NOMO-1 treated with dmso at 0.1 percent for 144 hours (cell line): ENCODE data around the gene PHYKPL.
A peak's percentile ranks its signal among the peaks of the same experiment; 100 is the strongest.

Source experiments
- DNase-seq: peaks from one replicate; lab custom pipeline; 2025; ENCODE audit not compliant: unreplicated experiment; lab: John Stamatoyannopoulos, UW

PHYKPL gene

DNA sequence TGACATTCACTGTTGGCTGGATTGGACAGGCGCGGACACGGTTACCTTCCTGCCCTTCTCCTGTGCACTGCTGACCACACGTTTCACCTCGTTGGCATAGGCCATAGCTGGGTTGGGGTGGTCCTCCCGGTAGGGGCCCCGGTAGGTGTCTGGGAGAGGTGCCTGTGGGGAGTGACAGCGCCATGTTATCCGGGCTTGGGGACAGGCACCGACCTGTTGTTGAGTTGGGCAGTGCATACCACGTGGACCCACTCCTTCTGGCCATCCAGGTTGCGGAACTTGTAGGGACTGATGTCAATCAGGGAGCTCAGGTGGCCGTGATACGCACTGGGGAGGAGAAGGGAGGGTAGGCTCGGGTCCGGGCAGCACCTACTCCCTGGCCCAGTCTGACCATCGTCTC lies 8.2 kb downstream of the PHYKPL start:
- no peak for DNase-seq

DNA sequence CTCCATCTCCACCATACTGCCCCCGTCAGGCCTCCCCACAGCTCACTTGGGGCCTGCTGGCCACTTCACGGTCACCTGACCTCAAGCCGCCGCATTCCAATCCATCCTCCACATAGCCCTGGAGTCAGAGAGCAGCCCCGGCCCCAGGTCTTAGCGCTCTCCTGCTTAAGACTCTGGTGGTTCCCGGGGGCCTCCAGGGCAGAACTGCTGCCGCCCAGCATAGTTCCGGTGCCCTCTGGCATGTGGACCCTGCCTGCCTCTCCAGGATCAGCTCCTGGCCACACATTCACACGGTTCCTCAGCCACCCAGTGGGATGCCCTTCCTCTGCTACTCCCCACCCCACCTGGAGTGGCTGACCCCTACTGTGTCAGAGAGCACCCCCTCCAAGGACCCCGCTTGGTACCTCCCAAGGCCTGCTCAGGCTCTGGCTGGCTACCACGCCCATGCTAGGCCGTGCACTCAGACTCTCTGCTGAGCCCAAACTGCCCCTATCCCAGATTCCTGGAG lies 8.7 kb downstream of the PHYKPL start:
- no peak for DNase-seq

DNA sequence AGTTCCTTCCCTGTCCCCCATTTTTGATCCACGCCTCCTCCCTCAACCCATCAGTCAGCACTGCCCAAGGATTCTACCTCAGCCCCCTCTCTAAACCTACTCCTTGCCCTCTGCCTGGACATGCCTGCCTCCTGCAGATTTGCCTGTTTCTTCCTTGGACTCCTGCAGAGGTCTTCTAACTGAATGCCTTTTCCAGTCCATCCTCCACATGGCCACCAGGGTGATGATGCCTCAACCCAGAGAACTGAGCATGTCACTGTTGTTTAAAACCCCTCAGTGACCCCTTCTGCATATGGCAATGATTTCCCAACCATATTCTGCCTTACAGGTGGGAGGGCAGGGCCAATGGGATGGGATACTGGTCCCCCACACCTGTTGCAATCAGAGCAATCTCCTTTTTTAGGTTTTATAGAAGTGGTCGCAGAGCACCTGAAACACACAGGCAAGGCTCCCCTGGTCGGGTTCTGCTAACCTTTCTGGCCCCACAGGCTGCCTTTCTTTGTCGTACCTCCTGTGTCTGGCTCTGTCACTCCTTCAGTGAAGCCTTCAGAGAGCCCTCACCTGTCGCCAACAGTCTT lies 9.3 kb downstream of the PHYKPL start:
- no peak for DNase-seq

DNA sequence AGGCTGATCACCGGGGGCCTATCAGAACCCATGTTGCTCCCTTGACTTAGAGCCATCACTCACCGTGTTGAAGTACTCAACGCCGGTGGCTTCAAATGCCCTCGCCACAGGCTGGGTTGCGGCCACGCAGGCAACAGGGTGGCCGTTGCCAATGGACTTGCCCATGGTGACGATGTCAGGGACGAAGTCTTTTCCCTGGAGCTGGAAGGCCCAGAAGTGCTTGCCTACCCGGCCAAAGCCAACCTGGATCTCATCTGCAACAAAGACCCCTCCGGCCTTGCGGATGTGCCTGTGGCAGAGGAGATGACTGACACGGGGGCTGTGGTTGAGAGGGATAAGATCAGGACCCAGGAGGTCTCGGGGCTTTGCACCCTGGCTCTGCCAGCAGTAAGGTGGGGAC lies 10.3 kb downstream of the PHYKPL start:
- no peak for DNase-seq

DNA sequence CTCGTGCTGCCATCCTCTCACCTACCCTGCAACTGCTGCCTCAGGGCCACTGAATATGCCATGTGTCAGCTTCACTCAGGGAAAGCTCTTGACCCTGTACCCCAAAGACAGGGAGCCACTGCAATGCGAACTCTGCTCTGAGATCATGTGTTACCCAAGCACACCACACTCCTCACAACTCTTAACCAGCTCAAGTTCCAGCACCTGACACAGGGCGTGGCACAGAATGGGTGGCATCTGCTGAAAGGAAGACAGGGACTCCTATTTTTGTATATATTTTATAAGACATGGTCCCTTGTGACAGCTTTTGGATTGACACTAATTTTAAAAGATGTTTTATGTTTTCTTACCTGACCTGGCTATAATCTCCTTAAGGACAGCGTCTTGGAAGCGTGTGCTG lies 10.7 kb downstream of the PHYKPL start:
- DNase-seq = no peak

DNA sequence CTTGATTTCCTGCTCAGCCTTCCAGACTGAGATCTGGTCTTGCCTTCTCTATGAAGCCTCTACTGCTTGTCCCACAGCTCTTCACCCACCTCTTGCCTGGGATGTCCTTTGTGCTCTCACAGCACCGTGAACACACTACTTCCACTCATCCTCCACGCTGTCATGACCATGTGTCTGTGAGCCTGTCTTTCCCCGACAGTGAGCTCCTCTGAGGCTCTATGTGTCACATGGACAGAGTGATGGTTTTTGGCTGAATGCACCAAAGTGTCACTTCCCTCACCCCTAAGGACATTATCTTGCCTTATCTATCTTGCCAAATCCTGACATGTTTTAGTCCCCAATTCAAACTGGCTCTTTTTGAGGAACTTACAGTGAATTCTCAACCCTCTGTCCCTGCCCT lies 11.3 kb downstream of the PHYKPL start:
- peak; percentile 21 for DNase-seq

DNA sequence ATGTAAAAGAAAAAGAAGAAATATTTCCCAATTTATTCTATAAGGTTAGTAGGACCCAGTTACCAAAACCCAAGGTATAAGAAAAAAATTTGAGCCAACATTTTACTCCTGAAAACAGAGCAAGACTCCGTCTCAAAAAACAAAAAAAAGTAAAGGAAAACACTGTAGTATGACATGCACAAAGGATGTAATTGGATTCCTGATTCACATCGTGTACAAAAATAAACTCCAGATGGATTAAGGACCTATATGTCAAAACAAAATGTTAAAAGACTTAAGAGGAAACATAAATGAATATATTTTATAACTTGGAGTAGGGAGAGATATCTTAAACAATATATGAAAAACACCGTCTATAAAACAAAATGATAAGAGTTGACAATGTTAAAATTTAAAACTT lies 13.8 kb downstream of the PHYKPL start:
- DNase-seq = no peak

DNA sequence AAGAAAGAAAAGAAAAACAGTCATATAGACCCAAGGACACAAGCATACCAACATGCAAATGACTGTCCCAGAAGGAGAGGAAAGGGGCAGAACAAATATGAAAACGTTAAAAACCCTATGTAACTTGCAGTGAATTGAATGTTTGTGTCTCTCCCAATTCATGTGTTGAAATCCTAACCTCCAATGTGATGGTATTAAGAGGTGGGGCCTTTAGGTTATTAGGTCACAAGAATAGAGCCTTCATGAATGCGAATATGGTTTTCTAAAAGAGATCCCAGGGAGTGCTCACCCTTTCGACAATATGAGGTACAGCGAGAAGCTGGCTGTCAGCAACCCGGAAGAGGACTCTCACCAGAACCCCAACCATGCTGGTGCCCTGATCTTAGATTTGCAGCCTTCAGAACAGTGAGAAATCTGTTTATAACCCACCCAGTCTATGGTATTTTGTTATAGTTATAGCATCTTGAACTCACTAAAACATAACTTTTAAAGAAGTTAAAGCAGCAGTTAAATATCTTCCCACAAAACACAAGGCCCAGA lies 14.3 kb downstream of the PHYKPL start:
- no peak for DNase-seq

DNA sequence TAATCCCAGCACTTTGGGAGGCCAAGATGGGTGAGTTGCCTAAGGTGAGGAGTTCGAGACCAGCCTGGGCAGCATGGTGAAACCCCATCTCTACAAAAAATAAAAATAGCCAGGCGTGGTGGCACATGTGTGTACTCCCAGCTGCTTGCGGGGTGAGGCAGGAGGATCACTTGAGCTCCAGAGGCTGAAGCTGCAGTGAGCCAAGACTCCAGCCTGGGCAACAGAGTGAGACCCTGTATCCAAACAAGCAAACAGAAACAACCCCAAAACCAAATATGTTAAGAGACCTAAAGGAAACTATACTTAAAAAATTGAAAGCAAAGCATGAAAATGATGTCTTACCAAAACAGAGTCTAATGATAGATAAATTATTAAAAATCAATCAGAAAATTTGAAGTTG lies 15.8 kb downstream of the PHYKPL start:
- no peak for DNase-seq

DNA sequence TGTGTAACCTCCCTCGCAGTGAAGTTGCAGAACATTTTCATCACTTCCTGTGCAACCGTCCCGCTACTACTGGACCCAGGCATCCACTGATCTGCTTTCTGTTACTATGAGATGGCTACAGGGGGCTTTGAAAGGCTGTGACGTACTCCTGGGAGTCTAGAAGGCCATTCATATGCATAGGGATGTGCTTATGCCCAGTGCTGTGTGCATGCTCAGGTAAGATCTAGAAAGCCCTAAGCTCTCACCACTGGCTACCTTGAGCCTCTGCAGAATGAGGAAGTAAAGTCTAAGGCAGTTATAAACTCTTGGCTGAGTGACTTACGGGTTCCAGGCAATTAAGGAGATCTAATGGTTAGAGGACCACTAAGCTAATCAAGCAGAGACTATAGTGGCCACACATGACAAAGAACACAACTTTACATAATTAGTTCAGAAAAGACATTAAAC lies 16.5 kb downstream of the PHYKPL start:
- DNase-seq = peak; percentile 83

DNA sequence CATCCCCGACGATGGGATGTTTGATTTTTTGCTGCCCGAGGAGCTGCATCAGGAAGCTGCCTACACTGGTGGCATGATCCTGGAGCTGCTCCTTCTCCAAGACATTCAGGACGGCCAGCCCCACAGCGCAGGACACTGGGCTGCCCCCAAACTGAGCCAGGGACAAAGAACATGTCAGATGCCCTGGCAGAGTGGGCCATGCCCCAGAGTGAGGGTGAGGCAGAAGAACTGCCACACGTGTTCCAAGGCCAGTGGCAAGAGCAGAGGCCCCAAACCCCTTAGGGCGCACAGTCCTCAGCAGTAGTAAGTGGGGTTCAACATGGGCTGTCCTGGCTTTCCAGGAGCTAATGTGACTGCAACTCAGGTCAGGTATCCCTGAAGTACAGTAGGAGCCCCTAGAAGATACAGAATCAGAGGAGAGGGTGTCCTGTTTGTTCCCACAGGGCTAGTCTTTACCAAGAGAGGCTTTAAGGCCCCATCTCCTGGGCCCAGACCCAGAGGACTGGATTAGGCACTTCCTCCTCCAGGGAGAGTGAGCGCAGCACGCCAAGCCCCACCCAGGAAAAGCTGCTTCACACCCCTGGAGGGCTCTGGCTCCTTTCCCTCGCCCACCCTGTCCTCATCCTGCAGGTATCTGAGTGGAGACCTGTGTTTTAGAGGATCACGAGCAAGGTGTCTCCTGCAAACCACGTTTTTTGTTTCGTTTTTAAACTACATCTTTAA lies 17.2 kb downstream of the PHYKPL start:
- no peak for DNase-seq

DNA sequence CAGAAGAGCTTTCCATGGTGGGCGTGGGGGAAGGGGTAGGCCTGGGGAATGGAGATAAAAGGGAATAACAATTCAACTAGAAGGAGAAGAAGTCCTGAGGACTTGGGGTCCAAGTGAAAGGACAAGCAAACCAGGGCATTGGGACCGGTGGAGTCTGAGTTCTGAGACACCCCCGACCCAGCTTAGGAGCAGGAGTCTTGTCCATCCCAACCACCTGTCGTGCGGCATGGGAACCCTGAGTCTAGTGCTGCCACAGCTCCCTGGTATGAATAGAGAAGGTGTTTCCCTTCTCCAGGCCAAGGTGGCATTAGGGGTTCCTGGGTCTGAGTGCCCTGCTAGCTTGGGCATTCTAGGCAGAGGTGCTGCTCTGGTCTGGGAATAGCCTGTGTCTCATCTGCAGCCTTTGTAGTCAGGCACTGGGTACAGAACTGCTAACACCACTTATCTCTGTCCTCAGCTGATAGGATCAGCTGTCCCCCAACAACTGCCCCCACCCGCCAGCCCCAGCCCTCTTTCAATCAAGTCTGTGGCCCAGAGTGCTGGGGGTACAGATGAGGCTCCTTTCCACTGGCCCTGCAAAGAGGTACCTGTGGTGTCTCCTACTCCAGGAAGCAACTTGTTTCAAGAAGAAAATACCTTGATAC lies 18.3 kb downstream of the PHYKPL start:
- no peak for DNase-seq

DNA sequence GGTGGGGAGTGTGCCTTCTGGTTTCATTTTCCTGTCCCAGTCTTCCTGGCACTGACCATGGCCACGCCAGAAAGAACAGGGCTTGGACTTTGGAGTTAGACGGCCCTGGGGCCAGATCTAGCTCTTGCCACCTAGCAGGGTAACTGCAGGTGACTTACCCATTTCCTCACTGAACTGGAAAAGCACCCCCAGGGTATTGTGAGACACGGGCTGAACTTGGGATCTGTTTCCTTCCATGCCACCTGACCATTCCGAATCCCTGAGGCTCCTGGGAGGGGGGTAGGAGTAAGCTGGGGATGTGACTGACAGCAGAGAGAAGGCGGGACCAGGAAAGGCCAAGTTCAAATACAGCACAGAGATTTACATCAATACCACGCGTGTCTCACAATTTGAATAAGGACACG lies 18.9 kb downstream of the PHYKPL start:
- DNase-seq = no peak

DNA sequence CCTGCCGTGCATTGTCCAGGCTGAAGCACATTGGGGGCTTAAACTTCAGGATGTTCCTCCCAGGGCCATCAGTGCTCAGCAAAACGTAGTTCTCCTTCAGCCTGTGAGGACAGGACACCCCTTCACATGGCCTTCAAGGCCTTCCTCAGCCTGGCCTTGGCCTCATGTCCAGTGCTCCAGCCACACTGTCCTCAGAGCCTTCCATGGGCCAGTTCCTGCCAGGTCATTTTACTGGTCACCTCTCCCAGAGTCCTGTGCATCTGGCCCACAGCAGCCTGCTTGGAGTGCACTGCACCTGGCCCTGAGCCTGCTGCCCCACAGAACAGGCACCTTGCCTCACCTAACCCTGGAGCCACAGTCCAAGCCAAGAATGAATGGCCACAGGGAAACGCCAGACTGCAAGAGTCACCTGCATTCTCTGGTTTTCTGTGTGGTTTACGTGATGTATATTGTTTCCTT lies 19.6 kb downstream of the PHYKPL start:
- no peak for DNase-seq

DNA sequence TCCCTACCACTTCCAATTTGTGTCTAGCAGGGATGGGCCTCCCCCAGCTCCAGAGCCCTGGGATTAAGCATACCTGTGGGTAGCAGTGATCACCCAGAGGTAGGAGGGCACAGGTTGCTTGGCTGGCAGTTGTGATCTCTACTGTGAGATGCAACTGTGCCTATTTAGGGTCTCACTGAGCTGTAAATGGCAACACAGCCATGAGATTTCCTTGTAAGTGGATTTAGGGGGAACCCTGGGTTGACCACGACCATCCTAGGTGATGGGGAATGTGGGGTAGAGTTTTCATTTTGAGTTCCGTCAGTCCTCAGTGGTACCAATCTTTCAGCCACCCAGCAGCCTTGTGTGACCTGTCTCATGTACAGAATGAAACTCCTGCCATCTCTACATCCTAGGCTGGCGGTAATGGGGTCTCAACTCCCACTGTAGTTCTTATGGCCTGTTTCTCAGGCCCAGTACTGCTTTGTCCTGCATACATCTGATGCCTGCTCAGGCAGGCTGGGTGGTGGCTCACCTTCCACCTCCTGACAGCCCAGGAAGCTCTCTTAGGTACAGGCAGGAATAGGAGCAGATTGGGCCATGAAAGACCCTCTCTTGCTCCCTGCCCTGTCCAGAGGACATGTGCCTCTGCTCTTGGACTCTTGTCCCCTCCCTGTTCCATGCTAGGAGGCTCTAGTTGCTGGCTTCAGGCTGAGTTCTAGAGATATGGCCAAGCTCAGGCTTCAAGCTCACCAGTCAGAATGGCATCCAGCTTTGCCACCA lies 20.2 kb downstream of the PHYKPL start:
- no peak for DNase-seq

DNA sequence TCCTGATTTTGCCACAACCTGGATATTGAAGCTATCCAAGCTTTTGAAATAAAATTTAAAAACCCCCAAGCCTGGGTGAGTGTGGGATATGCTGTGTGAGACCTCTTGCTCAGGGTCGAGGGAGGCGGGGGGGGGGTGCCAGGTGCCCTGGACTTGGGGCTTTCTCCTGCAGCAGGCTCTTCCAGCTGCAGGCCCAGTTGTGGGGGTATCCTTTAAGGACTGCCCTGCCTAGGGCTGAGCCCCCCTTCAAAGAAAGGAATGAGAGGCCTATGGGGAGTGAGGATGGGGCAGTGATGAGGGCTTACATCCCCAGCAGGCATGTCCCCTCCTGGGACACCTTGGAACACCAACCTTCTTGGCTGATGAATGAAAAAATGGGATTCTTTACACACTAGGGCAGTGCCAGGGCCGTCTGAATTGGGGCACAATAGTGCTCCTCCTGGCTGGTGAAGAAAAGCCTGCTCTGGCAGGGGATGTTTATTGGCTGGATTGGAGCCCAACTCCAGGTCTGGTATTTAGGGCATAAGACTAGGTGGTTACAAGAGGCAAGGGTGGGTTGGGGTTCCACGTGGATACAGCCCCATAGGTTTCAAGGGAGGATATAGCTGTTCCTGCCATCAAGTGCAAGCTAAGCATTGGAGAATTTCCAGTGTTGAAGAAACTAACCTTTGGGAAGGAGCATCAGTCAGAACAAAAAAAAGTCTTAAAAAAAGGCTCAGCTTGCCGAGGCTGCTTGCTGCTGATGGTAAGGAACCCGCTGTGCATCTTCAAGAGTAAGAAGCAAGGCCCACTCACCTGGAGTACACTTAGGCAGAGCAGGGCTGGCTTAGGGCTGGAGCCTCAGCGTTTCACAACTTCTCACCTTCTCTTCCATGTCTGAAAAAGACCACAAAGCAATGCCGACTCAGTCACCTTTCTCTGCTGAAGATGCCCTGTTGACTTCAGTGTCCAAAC lies 21.2 kb downstream of the PHYKPL start:
- DNase-seq = no peak

DNA sequence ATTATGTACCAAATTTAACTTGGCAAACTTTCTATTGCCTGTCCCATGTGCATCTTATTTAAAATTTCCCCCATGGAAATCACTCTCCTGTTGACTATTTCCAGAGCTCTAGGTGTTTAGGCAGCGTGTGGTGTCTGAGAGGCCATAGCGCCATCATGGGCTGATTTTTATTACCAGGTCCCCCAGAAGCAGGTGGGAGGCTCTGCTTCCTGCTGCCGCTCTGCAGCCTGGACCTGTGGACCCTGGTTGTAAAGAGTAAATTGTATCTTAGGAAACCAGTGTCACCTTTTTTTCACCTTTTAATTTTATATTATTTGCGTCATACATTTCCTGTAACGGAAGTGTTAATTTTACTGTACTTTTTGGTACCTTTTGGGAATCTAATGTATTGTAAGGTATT lies 21.9 kb downstream of the PHYKPL start:
- DNase-seq = no peak

DNA sequence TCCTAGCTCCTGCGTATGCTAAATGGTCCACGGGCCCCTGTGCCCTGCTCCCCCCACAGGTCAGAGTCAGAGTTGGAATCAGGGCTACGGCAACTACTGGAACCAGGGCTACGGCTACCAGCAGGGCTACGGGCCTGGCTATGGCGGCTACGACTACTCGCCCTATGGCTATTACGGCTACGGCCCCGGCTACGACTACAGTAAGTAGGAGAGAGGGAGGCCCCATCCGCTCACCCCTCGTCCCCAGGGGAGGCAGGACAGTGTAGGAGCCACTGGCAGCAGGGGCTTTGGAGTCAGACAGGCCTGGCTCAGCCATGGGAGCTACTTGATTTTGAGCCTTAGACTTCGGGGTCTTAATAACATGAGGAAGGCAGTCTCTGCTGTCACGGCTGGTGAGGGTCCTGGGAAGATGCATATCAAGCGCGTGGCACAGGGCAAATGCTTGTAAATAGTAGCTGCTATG lies 22.5 kb downstream of the PHYKPL start:
- no peak for DNase-seq

DNA sequence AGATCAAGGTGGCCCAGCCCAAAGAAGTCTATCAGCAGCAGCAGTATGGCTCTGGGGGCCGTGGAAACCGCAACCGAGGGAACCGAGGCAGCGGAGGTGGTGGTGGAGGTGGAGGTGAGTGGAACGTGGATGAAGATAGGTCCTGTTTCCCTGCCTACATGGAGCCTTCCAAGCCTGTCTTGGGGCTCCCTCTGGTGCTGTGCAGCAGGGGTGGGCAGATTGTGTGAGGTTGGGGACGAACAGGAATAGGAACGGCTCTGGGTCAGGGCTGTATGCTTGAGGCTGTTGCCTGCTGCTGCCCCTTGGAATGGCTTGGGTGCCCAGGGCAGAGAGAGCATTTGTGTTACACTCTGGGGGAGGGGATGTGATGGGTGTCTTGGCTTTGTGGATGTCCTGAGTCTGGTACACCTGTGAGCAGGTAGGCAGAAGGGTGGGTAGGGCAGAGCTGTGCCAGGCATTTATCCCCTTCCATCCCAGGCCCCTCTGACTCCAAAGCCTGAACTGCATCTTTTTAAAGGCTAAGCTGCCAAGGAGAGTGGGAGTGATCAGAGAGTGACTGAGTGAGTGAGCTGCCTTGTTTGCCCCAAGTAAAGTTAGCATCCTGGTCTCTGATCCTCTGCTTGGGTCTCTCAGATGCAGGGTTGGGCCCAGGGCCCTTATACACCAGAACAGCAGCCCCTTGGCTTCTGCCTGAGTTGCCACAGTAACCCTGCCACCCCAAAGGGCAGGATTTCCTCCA lies 23.1 kb downstream of the PHYKPL start:
- DNase-seq = no peak
